K562 (cell line): ENCODE measurements around the gene DUSP10. TPM values are rescaled to one million over a fixed set of nuclear protein-coding genes. Genes with fewer than 3 reads are reported as not detected.

Experiments
- DPF2 ChIP-seq: fragments of 450-650 bp; IDR thresholded peaks from 2 replicates; pipeline ENCODE4 v1.6.1; 2016
- ETV5 ChIP-seq: sonication (generic); formaldehyde crosslinking; IDR thresholded peaks from 2 replicates; pipeline ENCODE4 v1.4.0; 2020; ENCODE audit warnings: low read depth, mild to moderate bottlenecking, missing genetic modification reagents
- HDAC3 ChIP-seq: fragments of 450-650 bp; IDR thresholded peaks from 2 replicates; pipeline ENCODE4 v1.6.1; 2018; ENCODE audit warnings: borderline replicate concordance, mild to moderate bottlenecking, moderate library complexity; ENCODE audit not compliant: partially characterized antibody
- LCOR ChIP-seq: sonication (generic); formaldehyde crosslinking; IDR thresholded peaks from 2 replicates; pipeline ENCODE4 v1.8.0; 2022; ENCODE audit warnings: mild to moderate bottlenecking, missing genetic modification reagents
- MTA2 ChIP-seq: fragments of 450-650 bp; IDR thresholded peaks from 2 replicates; pipeline ENCODE4 v1.6.1; 2016; ENCODE audit warnings: low read depth
- NFATC3 ChIP-seq: fragments of 450-650 bp; IDR thresholded peaks from 2 replicates; pipeline ENCODE4 v1.6.1; 2017; ENCODE audit warnings: mild to moderate bottlenecking
- NFE2 ChIP-seq: IDR thresholded peaks from 2 replicates; pipeline ENCODE4 v1.6.1; 2014; ENCODE audit warnings: antibody characterized with exemption, low read depth
- PHF21A ChIP-seq: fragments of 450-650 bp; IDR thresholded peaks from 2 replicates; pipeline ENCODE4 v1.6.1; 2017; ENCODE audit warnings: low read depth, borderline replicate concordance
- PTBP1 ChIP-seq: fragments of 200-400 bp; formaldehyde crosslinking; IDR thresholded peaks from 2 replicates; pipeline ENCODE4 v1.6.1; 2017; ENCODE audit warnings: low read depth, low read length
- RCOR1 ChIP-seq, 2 experiments: IDR thresholded peaks; 2 replicates each; pipeline ENCODE4 v1.6.1; 2012; ENCODE audit warnings: low read depth in 2 of 2, low read length in 2 of 2, borderline replicate concordance in 1 of 2, improper control_type of control experiment in 1 of 2
- TCF7L2 ChIP-seq: fragments of 150-350 bp; IDR thresholded peaks from 2 replicates; pipeline ENCODE4 v1.6.1; 2016; ENCODE audit warnings: low read depth, mild to moderate bottlenecking, low read length, moderate library complexity
- U2AF1 ChIP-seq: fragments of 200-400 bp; formaldehyde crosslinking; optimal IDR thresholded peaks from 2 replicates; pipeline ENCODE3; 2017; ENCODE audit warnings: mild to moderate bottlenecking, low read depth, low read length, moderate library complexity
- ZBTB9 ChIP-seq: fragments of 450-650 bp; formaldehyde crosslinking; IDR thresholded peaks from 2 replicates; pipeline ENCODE4 v1.4.0; 2020; ENCODE audit warnings: mild to moderate bottlenecking, moderate library complexity
- ZNF239 ChIP-seq: fragments of 250-450 bp; sonication (Bioruptor Pico); IDR thresholded peaks from 2 replicates; pipeline ENCODE4 v1.4.0; 2020; ENCODE audit warnings: mild to moderate bottlenecking
- ZNF41 ChIP-seq: fragments of 250-450 bp; sonication (Bioruptor Pico); conservative IDR thresholded peaks from 2 replicates; pipeline ENCODE4 v1.4.0; 2020; ENCODE audit warnings: mild to moderate bottlenecking
- polyA plus RNA-seq, 8 experiments: library from polyadenylated mRNA; depleted of rRNA in 4 of 8; stranded (reverse) in 5 of 8; unstranded in 3 of 8; fragments of >200 nt; fragmentation: Nextera tagmentation in 2 of 8; fragmentation: Illumina TruSeq in 1 of 8; extraction: Ambion mirVana in 2 of 8; extraction: Trizol in 1 of 8; gene quantifications; 2 replicates each; pipeline versions ENCODE4 v1.2.1 to v1.2.3, GENCODE V29; 2011 to 2014; ENCODE audit warnings: inconsistent platforms in 1 of 8, missing spikeins in 1 of 8
- total RNA-seq, 7 experiments: library from RNA; depleted of rRNA in 6 of 7; stranded (reverse); fragments of >200 nt in 6 of 7; fragmentation: Illumina TruSeq in 2 of 7; extraction: Trizol in 2 of 7; gene quantifications; 2 replicates each; pipeline versions ENCODE4 v1.2.1 to v1.2.3, GENCODE V29; 2011 to 2021; ENCODE audit warnings: low replicate concordance in 1 of 7
- TF ChIP-seq, protein P1 (sequence below): fragments of 250-450 bp; sonication (Bioruptor Pico); IDR thresholded peaks from 2 replicates; pipeline ENCODE4 v1.5.0; 2020; ENCODE audit warnings: mild to moderate bottlenecking, borderline replicate concordance
- TF ChIP-seq, protein P2 (sequence below): fragments of 450-650 bp; IDR thresholded peaks from 2 replicates; pipeline ENCODE4 v1.6.1; 2016; ENCODE audit warnings: low read depth

The DUSP10 gene
- total and polyA plus RNA-seq, 9 of the 15 experiments (the other 6 are each of a cell fraction or from before 2014, with no cell fraction given) = 1.7 to 8.3 (median 6.1) TPM

DNA sequence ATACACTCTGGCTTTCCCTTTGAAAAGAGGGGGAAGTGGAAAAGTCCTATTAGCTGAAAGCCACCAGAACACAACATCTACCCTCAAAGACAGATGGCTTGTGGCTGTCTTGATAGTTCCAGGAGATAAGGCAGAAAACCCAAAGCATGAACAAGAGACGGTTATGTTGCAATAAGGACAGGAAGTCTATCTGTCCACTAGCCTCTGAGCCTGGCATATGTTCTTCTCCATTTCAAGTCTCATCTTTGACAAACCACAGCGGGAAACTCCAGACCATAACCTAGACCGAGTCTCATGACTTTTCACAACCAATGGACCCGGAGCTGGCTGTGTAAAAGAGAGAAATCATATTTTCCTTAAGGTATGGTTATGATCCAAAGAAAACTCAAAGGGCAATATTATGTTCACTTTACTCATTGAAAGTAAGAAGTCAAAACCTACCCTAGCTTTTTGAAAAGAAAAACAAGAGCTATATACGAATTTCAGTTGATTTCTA, 33.8 kb downstream of the DUSP10 start (continued):
- TF ChIP-seq, protein P1, sequence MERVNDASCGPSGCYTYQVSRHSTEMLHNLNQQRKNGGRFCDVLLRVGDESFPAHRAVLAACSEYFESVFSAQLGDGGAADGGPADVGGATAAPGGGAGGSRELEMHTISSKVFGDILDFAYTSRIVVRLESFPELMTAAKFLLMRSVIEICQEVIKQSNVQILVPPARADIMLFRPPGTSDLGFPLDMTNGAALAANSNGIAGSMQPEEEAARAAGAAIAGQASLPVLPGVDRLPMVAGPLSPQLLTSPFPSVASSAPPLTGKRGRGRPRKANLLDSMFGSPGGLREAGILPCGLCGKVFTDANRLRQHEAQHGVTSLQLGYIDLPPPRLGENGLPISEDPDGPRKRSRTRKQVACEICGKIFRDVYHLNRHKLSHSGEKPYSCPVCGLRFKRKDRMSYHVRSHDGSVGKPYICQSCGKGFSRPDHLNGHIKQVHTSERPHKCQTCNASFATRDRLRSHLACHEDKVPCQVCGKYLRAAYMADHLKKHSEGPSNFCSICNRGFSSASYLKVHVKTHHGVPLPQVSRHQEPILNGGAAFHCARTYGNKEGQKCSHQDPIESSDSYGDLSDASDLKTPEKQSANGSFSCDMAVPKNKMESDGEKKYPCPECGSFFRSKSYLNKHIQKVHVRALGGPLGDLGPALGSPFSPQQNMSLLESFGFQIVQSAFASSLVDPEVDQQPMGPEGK (CRISPR knock-in tag) = no peak; the same call in 1 of the 2 replicates
- TF ChIP-seq NFE2 = 0 out of 2 replicates have a peak, but pooled peaks have one; percentile 31
- peak; percentile 55 for TF ChIP-seq ZNF41 (CRISPR knock-in tag)
- peak; percentile 66 for TF ChIP-seq ZNF239 (CRISPR knock-in tag)
- peak; percentile 87 for TF ChIP-seq ETV5 (CRISPR knock-in tag)
- TF ChIP-seq MTA2 = peak; percentile 73
- TF ChIP-seq PTBP1 = no peak
- 0 out of 2 replicates have a peak, but pooled peaks have one; percentile 42 for TF ChIP-seq NFATC3
- TF ChIP-seq DPF2 = peak; percentile 93
- TF ChIP-seq, protein P2, sequence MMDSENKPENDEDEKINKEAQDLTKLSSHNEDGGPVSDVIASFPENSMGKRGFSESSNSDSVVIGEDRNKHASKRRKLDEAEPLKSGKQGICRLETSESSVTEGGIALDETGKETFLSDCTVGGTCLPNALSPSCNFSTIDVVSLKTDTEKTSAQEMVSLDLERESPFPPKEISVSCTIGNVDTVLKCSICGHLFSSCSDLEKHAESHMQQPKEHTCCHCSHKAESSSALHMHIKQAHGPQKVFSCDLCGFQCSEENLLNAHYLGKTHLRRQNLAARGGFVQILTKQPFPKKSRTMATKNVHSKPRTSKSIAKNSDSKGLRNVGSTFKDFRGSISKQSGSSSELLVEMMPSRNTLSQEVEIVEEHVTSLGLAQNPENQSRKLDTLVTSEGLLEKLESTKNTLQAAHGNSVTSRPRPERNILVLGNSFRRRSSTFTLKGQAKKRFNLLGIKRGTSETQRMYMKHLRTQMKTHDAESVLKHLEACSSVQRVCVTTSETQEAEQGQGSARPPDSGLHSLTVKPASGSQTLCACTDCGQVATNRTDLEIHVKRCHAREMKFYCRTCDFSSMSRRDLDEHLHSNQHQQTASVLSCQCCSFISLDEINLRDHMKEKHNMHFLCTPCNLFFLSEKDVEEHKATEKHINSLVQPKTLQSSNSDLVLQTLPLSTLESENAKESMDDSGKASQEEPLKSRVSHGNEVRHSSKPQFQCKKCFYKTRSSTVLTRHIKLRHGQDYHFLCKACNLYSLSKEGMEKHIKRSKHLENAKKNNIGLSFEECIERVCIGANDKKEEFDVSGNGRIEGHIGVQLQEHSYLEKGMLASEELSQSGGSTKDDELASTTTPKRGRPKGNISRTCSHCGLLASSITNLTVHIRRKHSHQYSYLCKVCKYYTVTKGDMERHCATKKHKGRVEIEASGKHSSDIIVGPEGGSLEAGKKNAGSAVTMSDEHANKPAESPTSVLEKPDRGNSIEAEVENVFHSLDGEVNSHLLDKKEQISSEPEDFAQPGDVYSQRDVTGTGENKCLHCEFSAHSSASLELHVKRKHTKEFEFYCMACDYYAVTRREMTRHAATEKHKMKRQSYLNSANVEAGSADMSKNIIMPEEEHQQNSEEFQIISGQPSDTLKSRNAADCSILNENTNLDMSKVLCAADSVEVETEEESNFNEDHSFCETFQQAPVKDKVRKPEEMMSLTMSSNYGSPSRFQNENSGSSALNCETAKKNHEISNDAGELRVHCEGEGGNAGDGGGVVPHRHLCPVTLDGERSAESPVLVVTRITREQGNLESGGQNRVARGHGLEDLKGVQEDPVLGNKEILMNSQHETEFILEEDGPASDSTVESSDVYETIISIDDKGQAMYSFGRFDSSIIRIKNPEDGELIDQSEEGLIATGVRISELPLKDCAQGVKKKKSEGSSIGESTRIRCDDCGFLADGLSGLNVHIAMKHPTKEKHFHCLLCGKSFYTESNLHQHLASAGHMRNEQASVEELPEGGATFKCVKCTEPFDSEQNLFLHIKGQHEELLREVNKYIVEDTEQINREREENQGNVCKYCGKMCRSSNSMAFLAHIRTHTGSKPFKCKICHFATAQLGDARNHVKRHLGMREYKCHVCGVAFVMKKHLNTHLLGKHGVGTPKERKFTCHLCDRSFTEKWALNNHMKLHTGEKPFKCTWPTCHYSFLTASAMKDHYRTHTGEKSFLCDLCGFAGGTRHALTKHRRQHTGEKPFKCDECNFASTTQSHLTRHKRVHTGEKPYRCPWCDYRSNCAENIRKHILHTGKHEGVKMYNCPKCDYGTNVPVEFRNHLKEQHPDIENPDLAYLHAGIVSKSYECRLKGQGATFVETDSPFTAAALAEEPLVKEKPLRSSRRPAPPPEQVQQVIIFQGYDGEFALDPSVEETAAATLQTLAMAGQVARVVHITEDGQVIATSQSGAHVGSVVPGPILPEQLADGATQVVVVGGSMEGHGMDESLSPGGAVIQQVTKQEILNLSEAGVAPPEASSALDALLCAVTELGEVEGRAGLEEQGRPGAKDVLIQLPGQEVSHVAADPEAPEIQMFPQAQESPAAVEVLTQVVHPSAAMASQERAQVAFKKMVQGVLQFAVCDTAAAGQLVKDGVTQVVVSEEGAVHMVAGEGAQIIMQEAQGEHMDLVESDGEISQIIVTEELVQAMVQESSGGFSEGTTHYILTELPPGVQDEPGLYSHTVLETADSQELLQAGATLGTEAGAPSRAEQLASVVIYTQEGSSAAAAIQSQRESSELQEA = no peak
- peak; percentile 84 for TF ChIP-seq LCOR
- no peak for TF ChIP-seq PHF21A
- peak; percentile 83 for TF ChIP-seq ZBTB9 (CRISPR knock-in tag)
- no peak for TF ChIP-seq TCF7L2
- TF ChIP-seq RCOR1 (IDR thresholded peaks at IDR 0.05; ENCODE audit: borderline replicate concordance in 1 of 2, low read depth in 2 of 2, low read length in 2 of 2) = peak in 1 of 2 experiments; percentile 93; a peak in 2 of 4 replicates
- peak; percentile 36 for TF ChIP-seq U2AF1
- peak; percentile 65 for TF ChIP-seq HDAC3
